HG02588 (cell line): Measurements from ENCODE around the gene IGFL3.
"Not testable (repeated sequence)": the region's sequence is repeated elsewhere in the genome, so short reads cannot be mapped to it uniquely, and the experiment has no call there.

ENCODE experiments used
- ATAC-seq: cut with Tn5 transposase; IDR thresholded peaks from one replicate; pipeline ENCODE4 v1.9.1; 2021; ENCODE audit warnings: mild to moderate bottlenecking, moderate library complexity; ENCODE audit not compliant: unreplicated experiment

Gene IGFL3

GRCh38 chr19:46124638-46125115 is at the start of gene IGFL3:
TSS of gene IGFL3 (minus strand) at chr19:46124688. CDS start at chr19:46124649, 39 bp downstream.
- ATAC-seq = no peak

- no peak for ATAC-seq
Observed at GRCh38 chr19:46173886-46174480, 49.5 kb upstream of the IGFL3 start.

GRCh38 chr19:46162731-46163130 is 38.2 kb upstream of the IGFL3 start:
- ATAC-seq = no peak

GRCh38 chr19:46161642-46162257 is 37.3 kb upstream of the IGFL3 start:
- not testable (repeated sequence) for ATAC-seq

- no peak for ATAC-seq
Observed at GRCh38 chr19:46160233-46160775, 35.8 kb upstream of the IGFL3 start.

- ATAC-seq = no peak
Observed at GRCh38 chr19:46159418-46160232, 35.1 kb upstream of the IGFL3 start.

- no peak for ATAC-seq
Observed at GRCh38 chr19:46155237-46155636, 30.7 kb upstream of the IGFL3 start.

GRCh38 chr19:46150606-46151005 is 26.1 kb upstream of the IGFL3 start:
- ATAC-seq = no peak

- no peak for ATAC-seq
Observed at GRCh38 chr19:46147791-46148288, 23.4 kb upstream of the IGFL3 start, which contains the start of gene IGFL2. TSS of gene IGFL2 (plus strand) at chr19:46148238. CDS start at chr19:46148279, 41 bp downstream.

- ATAC-seq = no peak
Observed at GRCh38 chr19:46147166-46147740, 22.8 kb upstream of the IGFL3 start.

- ATAC-seq = no peak
Observed at GRCh38 chr19:46144756-46145155, 20.3 kb upstream of the IGFL3 start.

GRCh38 chr19:46142294-46142693 is 17.8 kb upstream of the IGFL3 start:
- no peak for ATAC-seq

- no peak for ATAC-seq
Observed at GRCh38 chr19:46141421-46141820, 16.9 kb upstream of the IGFL3 start.

- no peak for ATAC-seq
Observed at GRCh38 chr19:46137915-46138473, 13.5 kb upstream of the IGFL3 start.

- no peak for ATAC-seq
Observed at GRCh38 chr19:46134527-46134926, 10.0 kb upstream of the IGFL3 start.

- ATAC-seq = no peak
Observed at GRCh38 chr19:46133777-46134241, 9.3 kb upstream of the IGFL3 start.

GRCh38 chr19:46133101-46133627 is 8.7 kb upstream of the IGFL3 start:
- ATAC-seq = no peak

- ATAC-seq = no peak
Observed at GRCh38 chr19:46132508-46133100, 8.1 kb upstream of the IGFL3 start.

- ATAC-seq = no peak
Observed at GRCh38 chr19:46131485-46132143, 7.1 kb upstream of the IGFL3 start.
